ENCODE data around the gene PROSER2. TPM values are rescaled to one million over a fixed set of nuclear protein-coding genes. Genes with fewer than 3 reads are reported as not detected.
"Not testable (repeated sequence)": the region's sequence is repeated elsewhere in the genome, so short reads cannot be mapped to it uniquely, and the experiment has no call there.

Gene PROSER2
- total RNA-seq, 2 donors from 2014 or later, result 6.2 to 9.5 TPM

GRCh38 chr10:11884706-11885423, 61.7 kb downstream of the PROSER2 start:
- Histone ChIP-seq H3K4me3 (no peak overlapping the region), H3K36me3 (no peaks in the 10 kb centered on the region), H3K27ac (no peak overlapping the region), H3K9me3 (no peaks in the 10 kb centered on the region), H3K27me3 (replicated peaks; ENCODE audit: insufficient read depth) (no peaks in the 10 kb centered on the region), H3K4me1 (ENCODE audit: control insufficient read depth in 1 of 2, low read depth in 2 of 2) (no peaks in the 10 kb centered on the region)
- ATAC-seq (ENCODE audit: insufficient number of reproducible peaks, low FRiP score, low read depth) (no peak), DNase-seq (ENCODE audit: low spot score) (no peak)
- TF ChIP-seq, protein P1, sequence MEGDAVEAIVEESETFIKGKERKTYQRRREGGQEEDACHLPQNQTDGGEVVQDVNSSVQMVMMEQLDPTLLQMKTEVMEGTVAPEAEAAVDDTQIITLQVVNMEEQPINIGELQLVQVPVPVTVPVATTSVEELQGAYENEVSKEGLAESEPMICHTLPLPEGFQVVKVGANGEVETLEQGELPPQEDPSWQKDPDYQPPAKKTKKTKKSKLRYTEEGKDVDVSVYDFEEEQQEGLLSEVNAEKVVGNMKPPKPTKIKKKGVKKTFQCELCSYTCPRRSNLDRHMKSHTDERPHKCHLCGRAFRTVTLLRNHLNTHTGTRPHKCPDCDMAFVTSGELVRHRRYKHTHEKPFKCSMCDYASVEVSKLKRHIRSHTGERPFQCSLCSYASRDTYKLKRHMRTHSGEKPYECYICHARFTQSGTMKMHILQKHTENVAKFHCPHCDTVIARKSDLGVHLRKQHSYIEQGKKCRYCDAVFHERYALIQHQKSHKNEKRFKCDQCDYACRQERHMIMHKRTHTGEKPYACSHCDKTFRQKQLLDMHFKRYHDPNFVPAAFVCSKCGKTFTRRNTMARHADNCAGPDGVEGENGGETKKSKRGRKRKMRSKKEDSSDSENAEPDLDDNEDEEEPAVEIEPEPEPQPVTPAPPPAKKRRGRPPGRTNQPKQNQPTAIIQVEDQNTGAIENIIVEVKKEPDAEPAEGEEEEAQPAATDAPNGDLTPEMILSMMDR (IDR thresholded peaks at IDR 0.05), result no peak

GRCh38 chr10:11885437-11886137, 62.4 kb downstream of the PROSER2 start:
- H3K4me1 ChIP-seq (ENCODE audit: control insufficient read depth in 1 of 2, low read depth in 2 of 2), result no peaks in the 10 kb centered on the region
- no peak for DNase-seq (ENCODE audit: low spot score)
- no peaks in the 10 kb centered on the region for H3K9me3 ChIP-seq
- no peaks in the 10 kb centered on the region for H3K27me3 ChIP-seq (replicated peaks; ENCODE audit: insufficient read depth)
- no peaks in the 10 kb centered on the region for H3K36me3 ChIP-seq
- no peak for ATAC-seq (ENCODE audit: insufficient number of reproducible peaks, low FRiP score, low read depth)
- no peak overlapping the region for H3K4me3 ChIP-seq
- H3K27ac ChIP-seq, result no peak overlapping the region
- TF ChIP-seq, protein P1 (IDR thresholded peaks at IDR 0.05), result no peak

DNA sequence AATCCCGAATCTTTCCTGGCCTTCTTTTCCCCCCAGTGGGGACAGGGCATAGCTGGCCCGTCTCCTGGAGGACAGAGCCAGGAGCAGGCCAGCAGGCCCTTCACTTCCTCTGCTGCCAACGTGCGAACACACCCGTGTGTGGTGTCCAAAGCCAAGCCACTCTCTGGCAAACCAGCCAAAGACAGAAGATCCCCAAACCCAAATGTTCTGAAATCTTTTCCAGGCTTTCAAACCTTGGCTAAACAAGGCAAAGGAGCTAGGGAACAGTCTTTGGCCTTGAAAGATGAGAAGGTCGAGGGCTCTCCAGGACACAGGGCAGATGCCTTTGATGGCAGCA, 63.0 kb downstream of the PROSER2 start:
- Histone ChIP-seq H3K4me3 (no peak overlapping the region), H3K4me1 (ENCODE audit: control insufficient read depth in 1 of 2, low read depth in 2 of 2) (no peaks in the 10 kb centered on the region), H3K9me3 (no peaks in the 10 kb centered on the region), H3K27me3 (replicated peaks; ENCODE audit: insufficient read depth) (no peaks in the 10 kb centered on the region), H3K36me3 (no peaks in the 10 kb centered on the region), H3K27ac (no peak overlapping the region)
- ATAC-seq (ENCODE audit: insufficient number of reproducible peaks, low FRiP score, low read depth) (no peak), DNase-seq (ENCODE audit: low spot score) (no peak)
- TF ChIP-seq, protein P1 (IDR thresholded peaks at IDR 0.05), result no peak

DNA sequence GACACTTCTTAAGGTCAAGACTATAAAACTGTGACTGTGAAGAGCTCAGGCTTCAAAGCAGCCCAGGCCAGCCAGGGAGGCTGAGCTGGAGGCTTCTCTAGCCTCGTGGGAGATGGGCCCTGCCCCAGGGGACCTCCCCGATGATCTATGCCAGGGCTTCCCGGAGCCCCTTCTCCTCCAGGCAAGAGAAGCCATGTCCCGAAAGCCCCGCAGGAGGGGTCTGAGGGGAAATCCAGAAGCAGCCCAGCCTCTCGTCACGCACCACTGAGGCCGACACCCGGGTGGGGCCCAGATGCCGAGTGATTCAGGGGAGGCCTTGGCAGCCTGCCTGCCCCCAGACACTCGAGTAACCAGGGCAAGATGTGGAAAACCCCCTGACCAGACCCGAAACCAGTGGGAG, 63.7 kb downstream of the PROSER2 start:
- H3K27ac ChIP-seq, result no peak overlapping the region
- H3K36me3 ChIP-seq, result no peaks in the 10 kb centered on the region
- H3K4me1 ChIP-seq (ENCODE audit: control insufficient read depth in 1 of 2, low read depth in 2 of 2), result no peaks in the 10 kb centered on the region
- TF ChIP-seq, protein P1 (IDR thresholded peaks at IDR 0.05), result no peak
- H3K27me3 ChIP-seq (replicated peaks; ENCODE audit: insufficient read depth), result no peaks in the 10 kb centered on the region
- ATAC-seq (ENCODE audit: insufficient number of reproducible peaks, low FRiP score, low read depth) (no peak), DNase-seq (ENCODE audit: low spot score) (no peak)
- no peaks in the 10 kb centered on the region for H3K9me3 ChIP-seq
- H3K4me3 ChIP-seq, result no peak overlapping the region

GRCh38 chr10:11887381-11888227, 64.4 kb downstream of the PROSER2 start:
- no peak for ATAC-seq (ENCODE audit: insufficient number of reproducible peaks, low FRiP score, low read depth)
- H3K9me3 ChIP-seq, result no peaks in the 10 kb centered on the region
- DNase-seq (ENCODE audit: low spot score), result no peak

DNA sequence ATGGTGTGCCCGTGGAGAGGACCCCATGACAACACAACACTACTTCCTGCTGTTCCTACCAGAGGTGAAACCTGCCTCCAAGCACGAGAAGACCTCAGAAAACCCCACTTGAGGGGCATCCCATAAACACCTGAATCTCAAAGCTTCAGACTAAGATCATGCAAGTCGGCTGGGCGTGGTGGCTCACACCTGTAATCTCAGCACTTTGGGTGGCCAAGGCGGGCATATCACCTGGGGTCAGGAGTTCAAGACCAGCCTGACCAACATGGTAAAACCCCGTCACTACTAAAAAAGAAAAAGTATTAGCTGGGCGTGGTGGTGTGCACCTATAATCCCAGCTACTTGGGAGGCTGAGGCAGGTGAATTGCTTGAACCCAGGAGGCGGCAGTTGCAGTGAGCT, 66.1 kb downstream of the PROSER2 start:
- H3K27ac ChIP-seq; H3K36me3 ChIP-seq; H3K9me3 ChIP-seq; H3K27me3 ChIP-seq (replicated peaks; ENCODE audit: insufficient read depth); ATAC-seq (ENCODE audit: insufficient number of reproducible peaks, low FRiP score, low read depth); DNase-seq (ENCODE audit: low spot score); H3K4me1 ChIP-seq (ENCODE audit: control insufficient read depth in 1 of 2, low read depth in 2 of 2); H3K4me3 ChIP-seq: not testable (repeated sequence)

More at GRCh38 chr10:11887381-11888227, 64.4 kb downstream of the PROSER2 start:
- no peak overlapping the region for H3K27ac ChIP-seq
- H3K27me3 ChIP-seq (replicated peaks; ENCODE audit: insufficient read depth), result no peaks in the 10 kb centered on the region
- no peaks in the 10 kb centered on the region for H3K36me3 ChIP-seq
- H3K4me1 ChIP-seq (ENCODE audit: control insufficient read depth in 1 of 2, low read depth in 2 of 2), result no peaks in the 10 kb centered on the region
- TF ChIP-seq, protein P1 (IDR thresholded peaks at IDR 0.05), result no peak
- no peak overlapping the region for H3K4me3 ChIP-seq
